CD4-positive, alpha-beta T cell treated with Interleukin-10 for 1 hour (primary cell): ENCODE results near the gene KLRD1.
"Not testable (repeated sequence)": the region's sequence is repeated elsewhere in the genome, so short reads cannot be mapped to it uniquely, and the experiment has no call there.

Experiments used
- DNase-seq: peaks from one replicate; pipeline ENCODE4 v3.0.0-alpha.2; 2020

KLRD1 gene

GRCh38 chr12:10369557-10370415 lies 62.1 kb downstream of the KLRD1 start:
- peak; percentile 37 for DNase-seq

GRCh38 chr12:10371893-10372535 lies 64.3 kb downstream of the KLRD1 start:
- not testable (repeated sequence) for DNase-seq

GRCh38 chr12:10372559-10372958 lies 64.9 kb downstream of the KLRD1 start:
- peak; percentile 37 for DNase-seq

- DNase-seq: no peak
Observed at GRCh38 chr12:10374624-10375018, 67.0 kb downstream of the KLRD1 start.

- not testable (repeated sequence) for DNase-seq
Observed at GRCh38 chr12:10378737-10379136, 71.1 kb downstream of the KLRD1 start.
